OCI-LY7 (cell line): ENCODE data around the gene GGA1.

ENCODE experiments used
- CTCF ChIP-seq: fragments of 200-600 bp; sonication (generic); conservative IDR thresholded peaks from 2 replicates; pipeline ENCODE4 v1.5.1; 2014; ENCODE audit warnings: mild to moderate bottlenecking, antibody characterized with exemption, low read length, moderate library complexity, mixed read lengths
- EZH2phosphoT487 ChIP-seq: fragments of 200-600 bp; sonication (generic); IDR thresholded peaks from 2 replicates; pipeline ENCODE4 v1.6.1; 2018; ENCODE audit warnings: low read depth, borderline replicate concordance, mild to moderate bottlenecking, mixed run types, antibody characterized with exemption, low read length, moderate library complexity, mixed read lengths

GRCh38 chr22:37625737-37626136, 17.1 kb downstream of the GGA1 start:
- TF ChIP-seq CTCF (no peak), EZH2phosphoT487 (no peak)
